HG03558 (cell line): ENCODE data around the gene GABRB1.
A peak's percentile ranks its signal among the peaks of the same experiment; 100 is the strongest.

Experiments
- ATAC-seq: cut with Tn5 transposase; IDR thresholded peaks from one replicate; pipeline ENCODE4 v1.9.1; 2021; ENCODE audit warnings: moderate number of reproducible peaks; ENCODE audit not compliant: unreplicated experiment; ENCODE audit errors: extremely low read depth

Gene GABRB1

GRCh38 chr4:47106561-47106960, 75.2 kb downstream of the GABRB1 start:
- ATAC-seq: no peak

GRCh38 chr4:47109379-47109778, 78.0 kb downstream of the GABRB1 start:
- ATAC-seq: no peak

GRCh38 chr4:47110546-47111132, 79.3 kb downstream of the GABRB1 start:
- ATAC-seq: no peak

- ATAC-seq: no peak
Observed at GRCh38 chr4:47118192-47118929, 87.0 kb downstream of the GABRB1 start.

GRCh38 chr4:47120783-47121182, 89.4 kb downstream of the GABRB1 start:
- ATAC-seq: no peak

GRCh38 chr4:47122592-47123291, 91.4 kb downstream of the GABRB1 start:
- ATAC-seq: peak; percentile 92

- no peak for ATAC-seq
Observed at GRCh38 chr4:47128991-47129390, 97.6 kb downstream of the GABRB1 start.

GRCh38 chr4:47135210-47135609, 103.8 kb downstream of the GABRB1 start:
- no peak for ATAC-seq

- ATAC-seq: no peak
Observed at GRCh38 chr4:47143261-47143660, 111.9 kb downstream of the GABRB1 start.

GRCh38 chr4:47145630-47146029, 114.3 kb downstream of the GABRB1 start:
- peak; percentile 99 for ATAC-seq

- no peak for ATAC-seq
Observed at GRCh38 chr4:47154816-47155370, 123.5 kb downstream of the GABRB1 start.

GRCh38 chr4:47155919-47156318, 124.6 kb downstream of the GABRB1 start:
- no peak for ATAC-seq

GRCh38 chr4:47160095-47160494, 128.7 kb downstream of the GABRB1 start:
- ATAC-seq: no peak

- ATAC-seq: no peak
Observed at GRCh38 chr4:47167081-47168035, 136.0 kb downstream of the GABRB1 start.

- ATAC-seq: no peak
Observed at GRCh38 chr4:47184083-47184482, 152.7 kb downstream of the GABRB1 start.

GRCh38 chr4:47185761-47186160, 154.4 kb downstream of the GABRB1 start:
- ATAC-seq: no peak

- no peak for ATAC-seq
Observed at GRCh38 chr4:47187608-47188007, 156.2 kb downstream of the GABRB1 start.

- ATAC-seq: no peak
Observed at GRCh38 chr4:47193179-47193578, 161.8 kb downstream of the GABRB1 start.

- no peak for ATAC-seq
Observed at GRCh38 chr4:47194036-47194737, 162.8 kb downstream of the GABRB1 start.
